Esophagus (tissue), 2 donors: ENCODE results near the gene DDX43. TPM values are rescaled to one million over a fixed set of nuclear protein-coding genes. Genes with fewer than 3 reads are reported as not detected.
A peak's percentile ranks its signal among the peaks of the same experiment; 100 is the strongest.

ENCODE experiments used
- H3K27ac ChIP-seq, 2 donors: one replicate each; pipeline ENCODE4 v1.5.1; 2013; ENCODE audit warnings: low read depth in 2 of 2, mild to moderate bottlenecking in 2 of 2, inconsistent platforms in 1 of 2, low read length in 1 of 2, moderate library complexity in 1 of 2
- H3K27me3 ChIP-seq, 2 donors: one replicate each; pipeline ENCODE4 v1.6.1; 2013; ENCODE audit warnings: low read length in 2 of 2, control low read depth in 1 of 2, mild to moderate bottlenecking in 1 of 2; ENCODE audit not compliant: insufficient read depth in 2 of 2, control insufficient read depth in 1 of 2
- H3K36me3 ChIP-seq, 2 donors: one replicate each; pipeline ENCODE4 v1.6.1; 2013; ENCODE audit warnings: low read length in 1 of 2; ENCODE audit not compliant: control insufficient read depth in 2 of 2, insufficient read depth in 2 of 2
- H3K4me1 ChIP-seq, 2 donors: one replicate each; pipeline ENCODE4 v1.6.1; 2013; ENCODE audit warnings: low read length in 1 of 2; ENCODE audit not compliant: control insufficient read depth in 2 of 2, insufficient read depth in 2 of 2
- H3K4me3 ChIP-seq, 2 donors: one replicate each; pipeline ENCODE4 v1.5.1; 2013; ENCODE audit warnings: low read length in 2 of 2, mild to moderate bottlenecking in 2 of 2, low read depth in 1 of 2, moderate library complexity in 1 of 2
- H3K9me3 ChIP-seq, 2 donors: one replicate each; pipeline ENCODE4 v1.6.1; 2013; ENCODE audit warnings: mild to moderate bottlenecking in 2 of 2, low read depth in 1 of 2, low read length in 1 of 2, moderate library complexity in 1 of 2; ENCODE audit not compliant: control insufficient read depth in 2 of 2, insufficient read depth in 1 of 2
- WGBS, 2 donors: extraction: QIAGEN DNeasy Blood & Tissue Kit; methylation state at CpG; one replicate each; pipeline ENCODE4 v1.1.7; 2013; 5-methylcytosine and 5-hydroxymethylcytosine counted together
- polyA plus RNA-seq, 2 donors: library from polyadenylated mRNA; stranded (reverse); fragments of 200-250 nt; gene quantifications; one replicate each; pipeline ENCODE4 v1.2.3, GENCODE V29; 2013
- donor health status: healthy with polysubstance abuse.
- donor health status: Bipolar disorder and iron deficiency.

The DDX43 gene
- under 1 TPM; 0.31 to 0.60 TPM for polyA plus RNA-seq

DNA sequence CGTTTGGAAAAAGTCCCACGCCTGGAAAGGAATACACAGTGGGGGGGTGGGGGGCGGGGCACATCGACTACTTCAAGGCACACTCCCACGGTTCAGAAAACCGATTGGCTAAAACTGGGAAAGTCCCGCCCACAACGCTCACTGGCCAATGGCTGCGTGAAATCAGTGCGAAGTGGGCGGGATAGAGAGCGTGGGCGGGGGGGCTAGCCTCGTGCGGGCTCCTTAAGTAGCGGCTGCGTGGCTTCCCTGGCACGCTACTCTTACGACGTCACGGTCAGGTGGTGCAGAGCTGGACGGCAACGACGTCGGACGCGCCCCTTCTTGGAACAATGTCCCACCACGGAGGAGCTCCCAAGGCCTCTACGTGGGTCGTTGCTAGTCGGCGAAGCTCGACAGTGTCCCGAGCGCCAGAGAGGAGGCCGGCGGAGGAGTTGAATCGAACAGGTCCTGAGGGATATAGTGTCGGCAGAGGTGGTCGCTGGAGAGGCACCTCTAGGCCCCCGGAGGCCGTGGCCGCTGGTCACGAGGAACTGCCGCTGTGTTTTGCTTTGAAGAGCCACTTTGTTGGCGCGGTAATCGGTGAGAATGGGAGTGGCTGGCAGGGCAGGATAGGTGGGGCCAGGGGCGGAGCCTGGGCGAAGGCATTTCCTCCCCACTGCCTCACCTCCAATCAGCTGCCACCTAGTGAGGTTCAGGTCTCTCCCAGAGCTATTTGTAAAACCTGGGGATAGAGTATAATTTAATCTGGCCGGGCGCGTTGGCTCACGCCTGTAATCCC lies at the start of gene DDX43:
TSS of gene DDX43 (plus strand) at position 252 of the 778 bp plus-strand sequence. CDS start at position 330, 78 bp downstream.
- WGBS, 2 donors, result 78 to 82% methylated on average over 54 of the region's 54 CpGs
- Histone ChIP-seq H3K4me3 (peak within 1 kb of the TSS in 1 of 2 donors; percentile 35), H3K9me3 (no peaks in the 10 kb centered on the region), H3K27me3 (no peaks in the 10 kb centered on the region), H3K27ac (peak within 1 kb of the TSS in 1 of 2 donors; percentile 51), H3K36me3 (no peaks in the 10 kb centered on the region), H3K4me1 (no peaks in the 10 kb centered on the region)

DNA sequence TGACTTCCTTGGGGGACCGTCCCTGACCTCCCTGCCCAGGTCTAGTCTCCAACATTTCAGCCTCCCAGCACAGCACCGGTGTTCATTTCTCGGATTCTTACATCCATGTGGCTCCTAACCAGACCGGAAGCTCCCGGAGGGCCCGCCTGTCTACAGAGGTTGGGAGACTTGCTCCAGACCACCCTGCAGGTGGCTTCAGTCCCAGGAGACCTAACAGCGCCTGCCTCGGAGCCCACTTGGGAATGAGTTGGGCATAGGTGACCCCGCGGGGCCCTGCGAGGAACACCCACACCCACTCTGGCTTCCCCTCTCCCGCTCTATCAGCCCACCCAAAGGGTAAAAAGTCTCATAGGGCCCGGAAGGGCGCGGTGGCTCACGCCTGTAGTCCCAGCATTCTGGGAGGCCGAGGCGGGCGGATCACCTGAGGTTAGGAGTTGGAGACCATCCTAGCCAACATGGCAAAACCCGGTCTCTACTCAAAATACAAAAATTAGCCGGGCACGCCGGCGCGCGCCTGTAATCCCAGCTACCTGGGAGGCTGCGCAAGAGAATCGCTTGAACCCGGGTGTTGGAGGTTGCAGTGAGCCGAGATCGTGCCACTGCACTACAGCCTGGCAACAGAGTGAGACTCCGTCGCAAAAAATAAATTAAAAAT lies 46.0 kb upstream of the DDX43 start:
- H3K4me3 ChIP-seq, result no peak overlapping the region
- no peak overlapping the region for H3K27ac ChIP-seq
- peaks cover 0 to 2% of the 10 kb centered on the region in 2 donors for H3K9me3 ChIP-seq
- H3K27me3 ChIP-seq, result peaks cover 0 to 4% of the 10 kb centered on the region in 2 donors
- H3K36me3 ChIP-seq, result no peaks in the 10 kb centered on the region
- 53 to 56% methylated on average over 33 of the region's 33 CpGs for WGBS, 2 donors
- no peaks in the 10 kb centered on the region for H3K4me1 ChIP-seq

DNA sequence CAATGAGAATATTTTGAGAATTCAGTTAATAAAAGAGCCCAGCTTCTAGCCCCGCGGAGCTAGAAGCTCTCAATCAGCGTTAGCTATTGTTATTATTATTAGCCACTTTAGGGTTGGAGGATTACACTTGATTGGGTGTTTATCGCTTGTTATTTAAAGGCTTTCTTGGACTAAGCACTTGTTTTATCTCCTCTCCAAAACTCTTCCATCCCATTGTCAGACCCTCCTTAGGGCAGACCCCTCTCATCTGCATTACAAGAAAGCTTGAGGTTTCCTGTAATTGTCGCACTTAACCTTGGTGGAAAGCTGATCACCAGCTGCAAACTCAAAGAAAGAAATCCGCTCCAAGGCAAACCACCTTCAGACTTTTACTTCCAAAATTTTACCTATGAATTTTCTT lies 45.3 kb upstream of the DDX43 start:
- Histone ChIP-seq H3K4me1 (no peaks in the 10 kb centered on the region), H3K36me3 (no peaks in the 10 kb centered on the region), H3K27me3 (peaks cover 0 to 4% of the 10 kb centered on the region in 2 donors), H3K4me3 (no peak overlapping the region), H3K27ac (no peak overlapping the region), H3K9me3 (peaks cover 0 to 2% of the 10 kb centered on the region in 2 donors)
- 27 to 35% methylated on average over 6 of the region's 6 CpGs for WGBS, 2 donors

DNA sequence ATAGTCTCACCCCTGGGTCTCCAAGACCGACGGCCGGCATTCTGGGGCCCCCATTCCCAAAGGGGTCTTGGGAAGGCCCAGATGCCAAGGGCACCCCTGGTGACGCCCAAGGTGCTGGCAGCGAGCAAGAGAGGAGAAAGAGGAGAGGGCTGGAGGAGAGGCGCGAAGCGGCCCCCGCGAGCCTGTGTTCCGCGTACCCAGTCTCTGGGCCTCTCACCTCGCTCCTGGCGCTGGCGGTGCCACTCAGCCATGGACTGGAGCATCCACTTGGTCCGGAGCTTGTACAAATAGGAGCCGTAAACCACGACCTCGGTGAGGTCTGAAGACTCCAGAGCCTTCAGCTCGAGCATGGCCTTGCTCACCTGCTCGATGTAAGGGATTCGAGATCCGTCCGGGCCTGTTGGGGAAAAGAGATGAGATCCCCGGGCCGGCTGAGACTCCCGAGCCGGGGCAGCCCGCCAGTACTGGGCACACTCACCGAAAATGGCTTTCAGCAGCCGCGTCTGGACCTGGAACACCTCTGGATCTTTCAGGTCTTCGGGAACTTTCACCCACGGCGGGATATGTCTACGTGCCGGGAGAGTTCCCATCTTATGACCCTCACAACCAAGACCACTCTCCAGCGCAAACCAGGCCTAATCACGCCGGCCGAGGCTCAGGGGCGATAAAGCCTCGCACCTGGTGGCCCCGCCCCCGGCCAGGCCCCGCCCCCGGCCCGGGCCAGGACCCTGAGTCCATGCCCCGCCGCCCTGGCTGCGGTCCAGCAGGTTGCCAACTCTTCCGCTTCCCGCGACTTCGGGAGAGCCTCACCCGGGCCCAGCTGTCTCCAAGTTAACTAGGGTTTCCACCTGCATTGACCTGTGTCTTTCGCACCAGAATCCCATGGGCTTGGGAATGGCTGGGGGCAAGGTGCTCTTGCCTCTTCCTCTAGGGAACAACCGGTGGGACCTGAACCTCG lies 40.7 kb upstream of the DDX43 start, which contains the start of gene DPPA5:
TSS of gene DPPA5 (minus strand) at position 641 of the 958 bp plus-strand sequence. CDS start at position 590, 51 bp downstream.
- H3K27me3 ChIP-seq, result no peaks in the 10 kb centered on the region
- no peaks in the 10 kb centered on the region for H3K36me3 ChIP-seq
- H3K4me1 ChIP-seq, result no peaks in the 10 kb centered on the region
- no peak within 1 kb of the TSS for H3K4me3 ChIP-seq
- H3K27ac ChIP-seq, result no peak within 1 kb of the TSS
- no peaks in the 10 kb centered on the region for H3K9me3 ChIP-seq
- WGBS, 2 donors, result 75 to 89% methylated on average over 58 to 59 of the region's 59 CpGs

DNA sequence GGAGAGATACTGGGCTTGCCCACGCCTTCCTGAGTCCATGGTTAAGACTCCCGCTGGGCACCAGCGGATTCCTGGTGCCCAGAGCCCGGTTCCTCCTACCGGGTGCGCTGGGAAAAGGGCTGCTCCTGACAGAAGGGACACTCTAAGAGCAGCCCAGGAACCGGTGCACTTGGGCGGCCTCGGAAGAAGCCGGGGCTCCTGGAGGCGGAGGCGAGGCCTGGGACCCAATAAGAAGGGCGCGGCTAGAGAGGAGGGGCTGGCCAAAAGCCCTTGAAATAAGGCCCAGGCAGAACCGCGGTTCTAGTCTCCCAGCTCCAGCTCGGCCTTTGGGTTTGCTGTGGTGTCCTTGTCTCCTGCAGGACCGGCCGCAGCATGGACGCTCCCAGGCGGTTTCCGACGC lies 32.3 kb upstream of the DDX43 start, which contains the start of gene KHDC3L:
TSS of gene KHDC3L (plus strand) at position 301 of the 400 bp plus-strand sequence. CDS start at position 373, 72 bp downstream.
- Histone ChIP-seq H3K27ac (no peak within 1 kb of the TSS), H3K4me1 (no peaks in the 10 kb centered on the region), H3K9me3 (peaks cover 0 to 2% of the 10 kb centered on the region in 2 donors), H3K27me3 (no peaks in the 10 kb centered on the region), H3K4me3 (no peak within 1 kb of the TSS), H3K36me3 (no peaks in the 10 kb centered on the region)
- 90 to 91% methylated on average over 23 of the region's 23 CpGs for WGBS, 2 donors

DNA sequence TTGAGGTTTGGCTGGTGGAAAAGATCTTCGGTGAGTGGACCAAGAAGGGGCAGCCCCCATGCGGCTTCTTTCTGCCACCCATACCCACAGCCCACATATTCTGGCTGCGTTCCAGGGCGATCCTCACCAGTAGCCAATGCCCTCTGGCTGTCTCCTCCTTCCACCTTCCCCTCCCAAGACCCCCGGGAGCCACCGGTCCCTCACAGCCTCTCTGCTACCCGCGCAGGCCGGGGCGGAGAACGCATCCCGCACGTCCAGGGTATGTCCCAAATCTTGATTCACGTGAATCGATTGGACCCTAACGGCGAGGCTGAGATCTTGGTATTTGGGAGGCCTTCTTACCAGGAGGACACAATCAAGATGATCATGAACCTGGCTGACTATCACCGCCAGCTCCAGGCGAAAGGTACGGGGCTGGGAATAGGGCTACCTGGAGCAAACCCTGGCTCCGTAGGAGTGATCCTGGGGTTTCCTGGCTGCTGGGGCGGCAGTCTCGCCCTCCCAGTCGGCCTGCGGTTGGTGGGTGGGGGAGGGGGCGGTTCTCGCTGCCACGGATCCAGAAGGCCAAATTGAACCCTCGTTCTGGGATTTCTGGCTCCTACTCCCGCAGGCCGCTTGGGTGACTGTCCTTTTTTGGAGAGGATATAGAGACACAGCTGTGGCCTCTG lies 31.6 kb upstream of the DDX43 start:
- 92 to 94% methylated on average over 31 of the region's 31 CpGs for WGBS, 2 donors

DNA sequence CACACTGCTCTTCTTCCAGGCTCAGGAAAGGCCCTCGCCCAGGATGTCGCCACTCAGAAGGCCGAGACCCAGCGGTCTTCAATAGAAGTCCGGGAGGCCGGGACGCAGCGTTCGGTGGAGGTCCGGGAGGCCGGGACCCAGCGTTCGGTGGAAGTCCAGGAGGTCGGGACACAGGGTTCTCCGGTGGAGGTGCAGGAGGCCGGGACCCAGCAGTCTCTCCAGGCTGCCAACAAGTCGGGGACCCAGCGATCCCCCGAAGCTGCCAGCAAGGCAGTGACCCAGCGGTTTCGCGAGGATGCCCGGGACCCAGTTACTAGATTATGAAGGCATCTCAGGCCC lies 31.1 kb upstream of the DDX43 start:
- H3K27me3 ChIP-seq, result no peaks in the 10 kb centered on the region

More for the DNA sequence above, 31.6 kb upstream of the DDX43 start:
- H3K9me3 ChIP-seq, result peaks cover 0 to 2% of the 10 kb centered on the region in 2 donors
- no peaks in the 10 kb centered on the region for H3K27me3 ChIP-seq
- no peaks in the 10 kb centered on the region for H3K4me1 ChIP-seq
- no peak overlapping the region for H3K4me3 ChIP-seq
- no peaks in the 10 kb centered on the region for H3K36me3 ChIP-seq
- H3K27ac ChIP-seq, result no peak overlapping the region

DNA sequence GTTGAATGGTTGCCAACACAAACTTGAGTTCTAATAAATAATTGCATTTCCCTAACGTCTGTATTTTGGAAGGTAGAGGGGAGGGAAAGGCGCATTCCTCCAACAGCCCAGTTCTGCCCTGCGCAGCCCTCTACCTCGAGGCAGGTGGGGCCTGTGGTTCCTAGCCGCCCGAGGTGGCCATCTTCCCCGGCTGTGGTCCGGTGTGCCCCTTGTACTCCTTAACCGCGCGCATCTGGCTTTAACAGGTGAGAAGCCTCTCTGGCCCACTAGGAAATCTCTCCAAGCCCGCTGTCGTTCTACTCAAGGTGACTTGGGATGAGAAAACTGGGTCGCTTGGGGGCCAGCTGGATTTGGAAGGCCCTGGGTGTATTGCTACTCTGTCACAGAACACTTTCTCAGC lies 30.5 kb upstream of the DDX43 start:
- Histone ChIP-seq H3K4me3 (no peak overlapping the region), H3K36me3 (no peaks in the 10 kb centered on the region), H3K4me1 (no peaks in the 10 kb centered on the region), H3K9me3 (peaks cover 0 to 2% of the 10 kb centered on the region in 2 donors), H3K27me3 (no peaks in the 10 kb centered on the region), H3K27ac (no peak overlapping the region)
- 89 to 91% methylated on average over 14 of the region's 14 CpGs for WGBS, 2 donors

More for the DNA sequence above, 31.1 kb upstream of the DDX43 start:
- H3K27ac ChIP-seq, result no peak overlapping the region
- no peaks in the 10 kb centered on the region for H3K36me3 ChIP-seq
- H3K4me3 ChIP-seq, result no peak overlapping the region
- 95 to 97% methylated on average over 23 of the region's 23 CpGs for WGBS, 2 donors
- H3K4me1 ChIP-seq, result no peaks in the 10 kb centered on the region
- H3K9me3 ChIP-seq, result peaks cover 0 to 2% of the 10 kb centered on the region in 2 donors
